ENCODE results near the gene ALMS1.
"Not testable (repeated sequence)": the region's sequence is repeated elsewhere in the genome, so short reads cannot be mapped to it uniquely, and the experiment has no call there.

The ALMS1 gene

GRCh38 chr2:73614997-73615396, 229.4 kb downstream of the ALMS1 start:
- Histone ChIP-seq H3K36me3 (ENCODE audit: control insufficient read depth, insufficient read depth, low read length) (no peaks in the 10 kb centered on the region), H3K27ac (ENCODE audit: low read depth, low read length) (no peak overlapping the region), H3K4me3 (ENCODE audit: low read depth, low read length) (no peak overlapping the region), H3K27me3 (ENCODE audit: control insufficient read depth, insufficient read depth, low read length) (no peaks in the 10 kb centered on the region), H3K4me1 (ENCODE audit: control insufficient read depth, insufficient read depth, low read length) (no peaks in the 10 kb centered on the region), H3K9me3 (ENCODE audit: control insufficient read depth, insufficient read depth, low read length) (no peaks in the 10 kb centered on the region), H3K9ac (ENCODE audit: low read depth, low read length) (no peak overlapping the region)

GRCh38 chr2:73619925-73620324, 234.3 kb downstream of the ALMS1 start:
- H3K9me3 ChIP-seq (ENCODE audit: control insufficient read depth, insufficient read depth, low read length); H3K4me1 ChIP-seq (ENCODE audit: control insufficient read depth, insufficient read depth, low read length); H3K4me3 ChIP-seq (ENCODE audit: low read depth, low read length); H3K36me3 ChIP-seq (ENCODE audit: control insufficient read depth, insufficient read depth, low read length); H3K27me3 ChIP-seq (ENCODE audit: control insufficient read depth, insufficient read depth, low read length); H3K9ac ChIP-seq (ENCODE audit: low read depth, low read length); H3K27ac ChIP-seq (ENCODE audit: low read depth, low read length): not testable (repeated sequence)

- H3K9me3 ChIP-seq (ENCODE audit: control insufficient read depth, insufficient read depth, low read length); H3K4me3 ChIP-seq (ENCODE audit: low read depth, low read length); H3K9ac ChIP-seq (ENCODE audit: low read depth, low read length); H3K27ac ChIP-seq (ENCODE audit: low read depth, low read length); H3K36me3 ChIP-seq (ENCODE audit: control insufficient read depth, insufficient read depth, low read length); H3K27me3 ChIP-seq (ENCODE audit: control insufficient read depth, insufficient read depth, low read length); H3K4me1 ChIP-seq (ENCODE audit: control insufficient read depth, insufficient read depth, low read length): not testable (repeated sequence)
Observed at GRCh38 chr2:73624036-73624435, 238.4 kb downstream of the ALMS1 start.

- H3K9me3 ChIP-seq (ENCODE audit: control insufficient read depth, insufficient read depth, low read length); H3K36me3 ChIP-seq (ENCODE audit: control insufficient read depth, insufficient read depth, low read length); H3K27me3 ChIP-seq (ENCODE audit: control insufficient read depth, insufficient read depth, low read length); H3K4me1 ChIP-seq (ENCODE audit: control insufficient read depth, insufficient read depth, low read length); H3K9ac ChIP-seq (ENCODE audit: low read depth, low read length); H3K27ac ChIP-seq (ENCODE audit: low read depth, low read length); H3K4me3 ChIP-seq (ENCODE audit: low read depth, low read length): not testable (repeated sequence)
Observed at GRCh38 chr2:73624625-73625024, 239.0 kb downstream of the ALMS1 start.

GRCh38 chr2:73626237-73626636, 240.6 kb downstream of the ALMS1 start:
- not testable (repeated sequence) for H3K27ac ChIP-seq (ENCODE audit: low read depth, low read length); H3K36me3 ChIP-seq (ENCODE audit: control insufficient read depth, insufficient read depth, low read length); H3K4me3 ChIP-seq (ENCODE audit: low read depth, low read length); H3K9ac ChIP-seq (ENCODE audit: low read depth, low read length); H3K27me3 ChIP-seq (ENCODE audit: control insufficient read depth, insufficient read depth, low read length); H3K9me3 ChIP-seq (ENCODE audit: control insufficient read depth, insufficient read depth, low read length); H3K4me1 ChIP-seq (ENCODE audit: control insufficient read depth, insufficient read depth, low read length)

GRCh38 chr2:73628493-73628892, 242.9 kb downstream of the ALMS1 start:
- not testable (repeated sequence) for H3K9ac ChIP-seq (ENCODE audit: low read depth, low read length); H3K4me3 ChIP-seq (ENCODE audit: low read depth, low read length); H3K27ac ChIP-seq (ENCODE audit: low read depth, low read length); H3K27me3 ChIP-seq (ENCODE audit: control insufficient read depth, insufficient read depth, low read length); H3K9me3 ChIP-seq (ENCODE audit: control insufficient read depth, insufficient read depth, low read length); H3K36me3 ChIP-seq (ENCODE audit: control insufficient read depth, insufficient read depth, low read length); H3K4me1 ChIP-seq (ENCODE audit: control insufficient read depth, insufficient read depth, low read length)

- not testable (repeated sequence) for H3K36me3 ChIP-seq (ENCODE audit: control insufficient read depth, insufficient read depth, low read length); H3K9ac ChIP-seq (ENCODE audit: low read depth, low read length); H3K4me1 ChIP-seq (ENCODE audit: control insufficient read depth, insufficient read depth, low read length); H3K9me3 ChIP-seq (ENCODE audit: control insufficient read depth, insufficient read depth, low read length); H3K4me3 ChIP-seq (ENCODE audit: low read depth, low read length); H3K27ac ChIP-seq (ENCODE audit: low read depth, low read length); H3K27me3 ChIP-seq (ENCODE audit: control insufficient read depth, insufficient read depth, low read length)
Observed at GRCh38 chr2:73630662-73631266, 245.1 kb downstream of the ALMS1 start.

- not testable (repeated sequence) for H3K27ac ChIP-seq (ENCODE audit: low read depth, low read length); H3K9ac ChIP-seq (ENCODE audit: low read depth, low read length); H3K4me1 ChIP-seq (ENCODE audit: control insufficient read depth, insufficient read depth, low read length); H3K27me3 ChIP-seq (ENCODE audit: control insufficient read depth, insufficient read depth, low read length); H3K4me3 ChIP-seq (ENCODE audit: low read depth, low read length); H3K36me3 ChIP-seq (ENCODE audit: control insufficient read depth, insufficient read depth, low read length)
- H3K9me3 ChIP-seq (ENCODE audit: control insufficient read depth, insufficient read depth, low read length), result peaks cover 28% of the 10 kb centered on the region
Observed at GRCh38 chr2:73636977-73637376, 251.3 kb downstream of the ALMS1 start.

- H3K27ac ChIP-seq (ENCODE audit: low read depth, low read length), result no peak overlapping the region
- no peaks in the 10 kb centered on the region for H3K4me1 ChIP-seq (ENCODE audit: control insufficient read depth, insufficient read depth, low read length)
- no peak overlapping the region for H3K9ac ChIP-seq (ENCODE audit: low read depth, low read length)
- H3K9me3 ChIP-seq (ENCODE audit: control insufficient read depth, insufficient read depth, low read length), result peaks cover 31% of the 10 kb centered on the region
- H3K36me3 ChIP-seq (ENCODE audit: control insufficient read depth, insufficient read depth, low read length), result no peaks in the 10 kb centered on the region
- no peak overlapping the region for H3K4me3 ChIP-seq (ENCODE audit: low read depth, low read length)
- no peaks in the 10 kb centered on the region for H3K27me3 ChIP-seq (ENCODE audit: control insufficient read depth, insufficient read depth, low read length)
Observed at GRCh38 chr2:73638429-73638828, 252.8 kb downstream of the ALMS1 start.

GRCh38 chr2:73640511-73640911, 254.9 kb downstream of the ALMS1 start:
- H3K27ac ChIP-seq (ENCODE audit: low read depth, low read length), result no peak overlapping the region
- peaks cover 31% of the 10 kb centered on the region for H3K9me3 ChIP-seq (ENCODE audit: control insufficient read depth, insufficient read depth, low read length)
- no peaks in the 10 kb centered on the region for H3K4me1 ChIP-seq (ENCODE audit: control insufficient read depth, insufficient read depth, low read length)
- no peak overlapping the region for H3K4me3 ChIP-seq (ENCODE audit: low read depth, low read length)
- H3K9ac ChIP-seq (ENCODE audit: low read depth, low read length), result no peak overlapping the region
- H3K27me3 ChIP-seq (ENCODE audit: control insufficient read depth, insufficient read depth, low read length), result no peaks in the 10 kb centered on the region
- no peaks in the 10 kb centered on the region for H3K36me3 ChIP-seq (ENCODE audit: control insufficient read depth, insufficient read depth, low read length)

- Histone ChIP-seq H3K9ac (ENCODE audit: low read depth, low read length) (no peak overlapping the region), H3K36me3 (ENCODE audit: control insufficient read depth, insufficient read depth, low read length) (no peaks in the 10 kb centered on the region), H3K4me1 (ENCODE audit: control insufficient read depth, insufficient read depth, low read length) (no peaks in the 10 kb centered on the region), H3K27me3 (ENCODE audit: control insufficient read depth, insufficient read depth, low read length) (no peaks in the 10 kb centered on the region), H3K9me3 (ENCODE audit: control insufficient read depth, insufficient read depth, low read length) (peaks cover 31% of the 10 kb centered on the region), H3K27ac (ENCODE audit: low read depth, low read length) (no peak overlapping the region), H3K4me3 (ENCODE audit: low read depth, low read length) (no peak overlapping the region)
Observed at GRCh38 chr2:73640946-73641766, 255.5 kb downstream of the ALMS1 start.
